Spinal cord (tissue), 10 donors: ENCODE results near the gene BCAS3. TPM values are rescaled to one million over a fixed set of nuclear protein-coding genes. Genes with fewer than 3 reads are reported as not detected.
"Not testable (repeated sequence)": the region's sequence is repeated elsewhere in the genome, so short reads cannot be mapped to it uniquely, and the experiment has no call there.

Experiments
- DNase-seq, 6 donors: peaks; one replicate each; pipeline versions ENCODE4 v3.0.0 to v3.0.0-alpha.2; 2013 to 2015; ENCODE audit warnings: low spot score in 6 of 6, low read depth in 4 of 6
- H3K27ac ChIP-seq: one replicate; pipeline ENCODE4 v1.5.1; 2013; ENCODE audit warnings: low read depth, low read length, control low read depth
- H3K27me3 ChIP-seq: one replicate; pipeline ENCODE4 v1.6.1; 2013; ENCODE audit warnings: low read length; ENCODE audit not compliant: control insufficient read depth, insufficient read depth
- H3K36me3 ChIP-seq: one replicate; pipeline ENCODE4 v1.6.1; 2013; ENCODE audit warnings: low read length; ENCODE audit not compliant: control insufficient read depth, insufficient read depth
- H3K4me1 ChIP-seq: one replicate; pipeline ENCODE4 v1.6.1; 2013; ENCODE audit warnings: low read length; ENCODE audit not compliant: control insufficient read depth, insufficient read depth
- H3K4me3 ChIP-seq: one replicate; pipeline ENCODE4 v1.5.1; 2013; ENCODE audit warnings: low read depth, low read length, control low read depth
- H3K9me3 ChIP-seq: one replicate; pipeline ENCODE4 v1.6.1; 2013; ENCODE audit warnings: low read length; ENCODE audit not compliant: control insufficient read depth, insufficient read depth
- WGBS: methylation state at CpG from one replicate; pipeline ENCODE4 v1.1.5; 2013; ENCODE audit warnings: missing lambda C conversion rate; ENCODE audit not compliant: insufficient coverage; 5-methylcytosine and 5-hydroxymethylcytosine counted together
- polyA plus RNA-seq, 2 donors: library from polyadenylated mRNA; unstranded; fragments of 120-200 nt; gene quantifications; one replicate each; pipeline ENCODE4 v1.2.1, GENCODE V29; 2013; ENCODE audit not compliant: insufficient read length in 2 of 2
- total RNA-seq, 2 donors: library from RNA; depleted of rRNA in 1 of 2; stranded (reverse); fragments of 120-200 nt in 1 of 2; fragments of >200 nt in 1 of 2; gene quantifications; one replicate each; pipeline versions ENCODE4 v1.2.3 to v1.2.4, GENCODE V29; 2013 to 2014
- donor health status: healthy.

BCAS3 gene
- total and polyA plus RNA-seq, 4 donors, result 20.5 to 53.4 (median 25.7) TPM

- no peaks in the 10 kb centered on the region for H3K9me3 ChIP-seq
- no peak for DNase-seq
- WGBS, result 100% methylated on average over 2 of the region's 5 CpGs
- H3K36me3 ChIP-seq, result no peaks in the 10 kb centered on the region
- peaks cover 2% of the 10 kb centered on the region for H3K4me1 ChIP-seq
- peaks cover 8% of the 10 kb centered on the region for H3K27me3 ChIP-seq
- no peak overlapping the region for H3K27ac ChIP-seq
- H3K4me3 ChIP-seq, result no peak overlapping the region
Observed at GRCh38 chr17:61422116-61422799, 744.6 kb downstream of the BCAS3 start.

GRCh38 chr17:61422869-61423268 is 745.2 kb downstream of the BCAS3 start:
- H3K27me3 ChIP-seq, result peaks cover 8% of the 10 kb centered on the region
- no peak overlapping the region for H3K4me3 ChIP-seq
- no peak overlapping the region for H3K27ac ChIP-seq
- no peaks in the 10 kb centered on the region for H3K36me3 ChIP-seq
- H3K9me3 ChIP-seq, result no peaks in the 10 kb centered on the region
- H3K4me1 ChIP-seq, result no peaks in the 10 kb centered on the region
- WGBS, result no CpG with 5 or more reads among the region's 2 CpGs
- DNase-seq, result no peak

- DNase-seq, result no peak
- H3K9me3 ChIP-seq, result no peaks in the 10 kb centered on the region
- no peaks in the 10 kb centered on the region for H3K36me3 ChIP-seq
- H3K27ac ChIP-seq, result no peak overlapping the region
- H3K4me3 ChIP-seq, result no peak overlapping the region
- no peaks in the 10 kb centered on the region for H3K4me1 ChIP-seq
- H3K27me3 ChIP-seq, result peaks cover 8% of the 10 kb centered on the region
- 78% methylated on average over 5 of the region's 10 CpGs for WGBS
Observed at GRCh38 chr17:61423967-61424649, 746.5 kb downstream of the BCAS3 start.

- Histone ChIP-seq H3K4me3 (no peak overlapping the region), H3K4me1 (no peaks in the 10 kb centered on the region), H3K27me3 (peaks cover 4% of the 10 kb centered on the region), H3K27ac (no peak overlapping the region), H3K9me3 (no peaks in the 10 kb centered on the region), H3K36me3 (no peaks in the 10 kb centered on the region)
- no peak for DNase-seq
- 54% methylated on average over 11 of the region's 11 CpGs for WGBS
Observed at GRCh38 chr17:61425682-61426481, 748.2 kb downstream of the BCAS3 start.

GRCh38 chr17:61426482-61427304 is 749.0 kb downstream of the BCAS3 start:
- H3K36me3 ChIP-seq, result no peaks in the 10 kb centered on the region
- H3K27ac ChIP-seq, result no peak overlapping the region
- 90% methylated on average over 7 of the region's 10 CpGs for WGBS
- no peaks in the 10 kb centered on the region for H3K4me1 ChIP-seq
- no peak overlapping the region for H3K4me3 ChIP-seq
- peaks cover 4% of the 10 kb centered on the region for H3K27me3 ChIP-seq
- H3K9me3 ChIP-seq, result no peaks in the 10 kb centered on the region
- DNase-seq, result no peak

GRCh38 chr17:61427567-61427966 is 749.9 kb downstream of the BCAS3 start:
- no peak for DNase-seq
- Histone ChIP-seq H3K36me3 (no peaks in the 10 kb centered on the region), H3K4me1 (no peaks in the 10 kb centered on the region), H3K27me3 (peaks cover 4% of the 10 kb centered on the region), H3K4me3 (no peak overlapping the region), H3K27ac (no peak overlapping the region), H3K9me3 (no peaks in the 10 kb centered on the region)

GRCh38 chr17:61429274-61429673 is 751.6 kb downstream of the BCAS3 start:
- Histone ChIP-seq H3K36me3 (no peaks in the 10 kb centered on the region), H3K9me3 (no peaks in the 10 kb centered on the region), H3K4me3 (no peak overlapping the region), H3K27me3 (peaks cover 4% of the 10 kb centered on the region), H3K4me1 (no peaks in the 10 kb centered on the region), H3K27ac (no peak overlapping the region)
- WGBS, result no CpG with 5 or more reads among the region's 1 CpG
- DNase-seq, result no peak

GRCh38 chr17:61429831-61430230 is 752.2 kb downstream of the BCAS3 start:
- H3K4me3 ChIP-seq, DNase-seq, H3K4me1 ChIP-seq, H3K27ac ChIP-seq, H3K9me3 ChIP-seq, H3K27me3 ChIP-seq, H3K36me3 ChIP-seq: not testable (repeated sequence)
- WGBS, result 94% methylated on average over 4 of the region's 6 CpGs

- Histone ChIP-seq H3K4me1 (no peaks in the 10 kb centered on the region), H3K27me3 (no peaks in the 10 kb centered on the region), H3K4me3 (no peak overlapping the region), H3K9me3 (peaks cover 2% of the 10 kb centered on the region), H3K27ac (no peak overlapping the region), H3K36me3 (no peaks in the 10 kb centered on the region)
- 73% methylated on average over 3 of the region's 4 CpGs for WGBS
- DNase-seq, result no peak
Observed at GRCh38 chr17:61431594-61432311, 754.1 kb downstream of the BCAS3 start.
